Common myeloid progenitor, CD34-positive (primary cell): ENCODE measurements around the gene SF3A1.

Source experiments
- CTCF ChIA-PET: fragments of 350-600 bp; sonication (Branson Sonifier 250); formaldehyde crosslinking; loops from one replicate; lab custom pipeline; 2021; ENCODE audit warnings: antibody characterized with exemption; lab: Charles Lee
- POLR2A ChIA-PET: fragments of 350-600 bp; sonication (Branson Sonifier 250); formaldehyde crosslinking; loops from one replicate; lab custom pipeline; 2021; ENCODE audit warnings: antibody characterized with exemption; lab: Charles Lee
- DNase-seq, 3 donors: peaks; one replicate each; pipeline versions ENCODE4 v3.0.0 to v3.0.0-alpha.2; 2013
- H3K27ac ChIP-seq, 2 experiments: 1 replicate in 1 of 2; 2 replicates in 1 of 2; pipeline ENCODE4 v1.7.0; 2013; ENCODE audit warnings: inconsistent platforms in 2 of 2, low read length in 2 of 2, mild to moderate bottlenecking in 2 of 2, low read depth in 1 of 2, moderate library complexity in 1 of 2; ENCODE audit not compliant: severe bottlenecking in 2 of 2, insufficient read depth in 1 of 2, poor library complexity in 1 of 2
- H3K27me3 ChIP-seq, 5 experiments: replicated peaks in 2 of 5; 1 replicate in 3 of 5; 2 replicates in 2 of 5; pipeline versions ENCODE4 v1.6.1 to v1.7.0; 2013; ENCODE audit warnings: low read length in 4 of 5, mild to moderate bottlenecking in 2 of 5, moderate library complexity in 2 of 5, inconsistent platforms in 1 of 5; ENCODE audit not compliant: insufficient read depth in 5 of 5, control insufficient read depth in 4 of 5
- H3K36me3 ChIP-seq, 4 experiments: 1 replicate in 2 of 4; 2 replicates in 2 of 4; pipeline versions ENCODE4 v1.6.1 to v1.7.0; 2013; ENCODE audit warnings: low read length in 3 of 4, control low read depth in 1 of 4, mild to moderate bottlenecking in 1 of 4; ENCODE audit not compliant: control insufficient read depth in 4 of 4, insufficient read depth in 4 of 4
- H3K4me1 ChIP-seq, 4 experiments: 1 replicate in 3 of 4; 2 replicates in 1 of 4; pipeline versions ENCODE4 v1.6.1 to v1.7.1; 2013; ENCODE audit warnings: low read length in 3 of 4, mild to moderate bottlenecking in 3 of 4, control low read depth in 1 of 4, inconsistent platforms in 1 of 4, moderate library complexity in 1 of 4; ENCODE audit not compliant: control insufficient read depth in 4 of 4, insufficient read depth in 4 of 4; ENCODE audit errors: control extremely low read depth in 1 of 4
- H3K4me3 ChIP-seq, 7 experiments: 1 replicate in 4 of 7; 2 replicates in 3 of 7; pipeline versions ENCODE4 v1.5.1 to v1.7.0; 2013; ENCODE audit warnings: mild to moderate bottlenecking in 7 of 7, low read length in 6 of 7, moderate library complexity in 6 of 7, inconsistent platforms in 2 of 7, low read depth in 2 of 7, control low read depth in 1 of 7; ENCODE audit not compliant: insufficient read depth in 4 of 7, control insufficient read depth in 1 of 7; ENCODE audit errors: extremely low read depth in 1 of 7
- H3K9me3 ChIP-seq, 5 experiments: 1 replicate in 4 of 5; 2 replicates in 1 of 5; pipeline versions ENCODE4 v1.6.1 to v1.7.1; 2013; ENCODE audit warnings: low read length in 4 of 5, mild to moderate bottlenecking in 2 of 5, inconsistent platforms in 1 of 5, low read depth in 1 of 5, moderate library complexity in 1 of 5; ENCODE audit not compliant: control insufficient read depth in 4 of 5, insufficient read depth in 2 of 5; ENCODE audit errors: control extremely low read depth in 1 of 5
- WGBS: methylation state at CpG from one replicate; pipeline ENCODE4 v1.1.5; 2013; ENCODE audit not compliant: insufficient coverage; 5-methylcytosine and 5-hydroxymethylcytosine counted together

SF3A1 gene

DNA sequence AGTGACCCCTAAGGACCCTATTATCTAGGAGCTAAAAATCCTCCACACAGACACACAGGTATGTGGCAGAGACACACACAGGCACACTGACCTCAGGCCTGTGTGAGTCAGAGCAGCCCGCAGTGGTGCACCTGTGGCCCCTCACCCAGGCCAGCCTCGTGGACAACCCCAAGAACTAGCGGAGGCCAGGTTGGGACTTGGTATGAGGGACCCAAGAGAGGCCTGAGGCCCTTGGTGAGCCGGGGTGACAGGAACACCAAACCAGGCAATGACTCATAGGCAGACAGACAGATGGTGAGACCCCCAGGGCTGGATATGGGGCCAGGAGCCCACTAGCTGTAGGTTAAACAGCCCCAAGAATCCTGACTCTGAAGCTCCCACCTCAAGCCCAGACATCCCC lies 73.4 kb downstream of the SF3A1 start:
- POLR2A ChIA-PET = interaction anchor here (0.6 to 1.1 kb wide), 4 partner anchors 13 to 39 kb away, joined by 3 to 4 read pairs (median 3); no protein-coding TSS in a partner anchor
- WGBS = 100% methylated on average over 3 of the region's 4 CpGs

DNA sequence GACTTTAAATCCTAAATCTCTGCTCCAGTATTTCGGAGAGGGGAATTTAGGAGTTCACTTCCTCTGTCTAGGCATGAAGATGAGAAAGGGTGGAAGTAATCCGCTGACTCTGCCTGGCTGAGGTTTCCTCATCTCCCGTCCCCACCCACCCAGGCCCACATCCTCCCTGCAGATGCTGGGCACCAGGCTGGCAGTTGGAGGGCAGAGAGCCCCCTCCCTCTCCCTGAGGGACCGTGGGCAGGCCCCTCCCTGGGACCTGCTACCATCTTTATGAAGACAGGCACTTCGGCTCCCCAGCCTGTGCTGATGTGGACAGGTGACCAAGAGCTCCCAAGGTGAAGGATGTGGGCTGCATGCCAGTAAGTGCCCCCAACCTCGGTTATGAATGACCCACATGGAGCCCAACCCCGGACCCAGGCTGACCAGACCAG lies 74.1 kb downstream of the SF3A1 start:
- WGBS = 14% methylated on average over 4 of the region's 7 CpGs
- peak in 2 of 3 donors; percentile 79 to 83 for DNase-seq
- no peaks in the 10 kb centered on the region for H3K27me3 ChIP-seq
- H3K9me3 ChIP-seq = no peaks in the 10 kb centered on the region
- peaks cover 0 to 48% (median 45%) of the 10 kb centered on the region in 4 experiments for H3K4me1 ChIP-seq
- H3K27ac ChIP-seq = no peak overlapping the region
- peaks cover 0 to 3% (median under 1%) of the 10 kb centered on the region in 4 experiments for H3K36me3 ChIP-seq
- no peak overlapping the region for H3K4me3 ChIP-seq
- CTCF ChIA-PET = interaction anchor here (0.6 to 7.6 kb wide), 5 partner anchors 65 to 175 kb away, joined by 3 to 91 read pairs (median 3); partner anchors contain the start of genes CCDC157, RNF215, SEC14L2 and SF3A1
- POLR2A ChIA-PET = interaction anchor here (1.0 to 1.1 kb wide), 3 partner anchors 12 to 17 kb away, joined by 3 read pairs; no protein-coding TSS in a partner anchor

More for the DNA sequence above, 73.4 kb downstream of the SF3A1 start:
- Histone ChIP-seq H3K4me1 (peaks cover 2 to 47% (median 45%) of the 10 kb centered on the region in 4 experiments), H3K9me3 (no peaks in the 10 kb centered on the region), H3K36me3 (peaks cover 0 to 3% (median under 1%) of the 10 kb centered on the region in 4 experiments), H3K4me3 (no peak overlapping the region), H3K27me3 (no peaks in the 10 kb centered on the region), H3K27ac (peak overlapping the region in 1 of 2 experiments; percentile 25)
- peak in 1 of 3 donors; percentile 59 for DNase-seq
- CTCF ChIA-PET = interaction anchor here (0.6 to 7.6 kb wide), 5 partner anchors 64 to 175 kb away, joined by 3 to 91 read pairs (median 3); partner anchors contain the start of genes CCDC157, RNF215, SEC14L2 and SF3A1
